Endothelial cell of umbilical vein (primary cell): ENCODE measurements around the gene MBD5. TPM values are rescaled to one million over a fixed set of nuclear protein-coding genes. Genes with fewer than 3 reads are reported as not detected.

Experiments
- BruUV-seq: library from RNA; stranded (reverse); fragments of 400-500 nt; replicated peaks from 2 replicates; lab custom pipeline; 2021; lab: Mats Ljungman, UMichigan
- CTCF ChIA-PET: fragments of 300-600, 350-600 bp; sonication (Branson Sonifier 250); formaldehyde crosslinking; loops from one replicate; lab custom pipeline; 2021; ENCODE audit warnings: antibody characterized with exemption, inconsistent platforms; lab: Charles Lee
- POLR2A ChIA-PET: fragments of 300-600, 350-600 bp; sonication (Branson Sonifier 250); formaldehyde crosslinking; loops from one replicate; lab custom pipeline; 2021; ENCODE audit warnings: antibody characterized with exemption, inconsistent platforms; lab: Charles Lee
- DNase-seq: peaks from one replicate; pipeline ENCODE4 v3.0.0-alpha.2; 2011; ENCODE audit warnings: low read depth, low spot score
- FAIRE-seq: peaks from 2 replicates; lab custom pipeline; 2011; peaks lifted over from hg19 to GRCh38; lab: Jason Lieb, UNC
- H2AFZ ChIP-seq: 2 replicates; pipeline ENCODE4 v1.6.0; 2012; ENCODE audit warnings: low read depth, low read length, control low read depth, inconsistent platforms
- H3K27ac ChIP-seq: 2 replicates; pipeline ENCODE4 v1.5.1; 2011; ENCODE audit warnings: low read depth, mild to moderate bottlenecking, control low read depth, low read length, moderate library complexity; ENCODE audit not compliant: insufficient read depth
- H3K27me3 ChIP-seq, 2 experiments: 2 replicates each; pipeline versions ENCODE4 v1.6.0 to v1.6.1; 2011; ENCODE audit warnings: low read length in 2 of 2, mixed read lengths in 1 of 2; ENCODE audit not compliant: control insufficient read depth in 2 of 2, insufficient read depth in 2 of 2
- H3K36me3 ChIP-seq, 2 experiments: 2 replicates in 1 of 2; 3 replicates in 1 of 2; pipeline ENCODE4 v1.5.1; 2011; ENCODE audit warnings: low read length in 2 of 2, mild to moderate bottlenecking in 1 of 2, moderate library complexity in 1 of 2; ENCODE audit not compliant: control insufficient read depth in 2 of 2, insufficient read depth in 2 of 2; ENCODE audit errors: extremely low read depth in 1 of 2
- H3K4me1 ChIP-seq: 3 replicates; pipeline ENCODE4 v1.5.1; 2011; ENCODE audit warnings: mild to moderate bottlenecking, low read length; ENCODE audit not compliant: control insufficient read depth, insufficient read depth; ENCODE audit errors: extremely low read depth
- H3K4me2 ChIP-seq: 2 replicates; pipeline ENCODE4 v1.6.1; 2011; ENCODE audit warnings: low read length, control low read depth, mixed read lengths; ENCODE audit not compliant: insufficient read depth
- H3K4me3 ChIP-seq, 3 experiments: fragments of 200-600 bp in 1 of 3; sonication (generic), shearing (Covaris generic) in 1 of 3; replicated peaks in 1 of 3; 2 replicates each; pipeline ENCODE4 v1.5.1; 2011 to 2016; ENCODE audit warnings: control low read depth in 3 of 3, low read length in 3 of 3, mild to moderate bottlenecking in 2 of 3, inconsistent platforms in 1 of 3, low read depth in 1 of 3, moderate library complexity in 1 of 3; ENCODE audit not compliant: insufficient read depth in 1 of 3
- H3K79me2 ChIP-seq: 2 replicates; pipeline ENCODE4 v1.6.0; 2012; ENCODE audit warnings: low read length, inconsistent platforms; ENCODE audit not compliant: control insufficient read depth, insufficient read depth
- H3K9ac ChIP-seq: replicated peaks from 2 replicates; pipeline ENCODE3; 2011; ENCODE audit warnings: low read length, control low read depth; ENCODE audit not compliant: insufficient read depth; ENCODE audit errors: extremely low read depth
- H3K9me1 ChIP-seq: replicated peaks from 3 replicates; pipeline ENCODE4 v1.6.0; 2011; ENCODE audit warnings: mild to moderate bottlenecking, low read length; ENCODE audit not compliant: control insufficient read depth, insufficient read depth; ENCODE audit errors: extremely low read depth
- H3K9me3 ChIP-seq: replicated peaks from 2 replicates; pipeline ENCODE4 v1.5.1; 2012; ENCODE audit warnings: low read length, inconsistent platforms; ENCODE audit not compliant: control insufficient read depth, insufficient read depth
- H4K20me1 ChIP-seq: replicated peaks from 2 replicates; pipeline ENCODE3; 2011; ENCODE audit warnings: mild to moderate bottlenecking, low read length; ENCODE audit not compliant: control insufficient read depth, insufficient read depth; ENCODE audit errors: extremely low read depth
- CTCF ChIP-seq, 2 donors: IDR thresholded peaks; 1 replicate in 1 of 2; 2 replicates in 1 of 2; pipeline ENCODE4 v1.5.1; 2011; ENCODE audit warnings: low read length in 2 of 2, mild to moderate bottlenecking in 2 of 2, moderate library complexity in 2 of 2, control low read depth in 1 of 2, inconsistent platforms in 1 of 2, low read depth in 1 of 2; ENCODE audit not compliant: insufficient read depth in 1 of 2; ENCODE audit errors: extremely low read depth in 1 of 2
- EZH2 ChIP-seq: IDR thresholded peaks from 2 replicates; pipeline ENCODE4 v1.6.1; 2012; ENCODE audit warnings: borderline replicate concordance, low read depth, mild to moderate bottlenecking, moderate library complexity, low read length, inconsistent platforms; ENCODE audit not compliant: severe bottlenecking
- FOS ChIP-seq: IDR thresholded peaks from 2 replicates; pipeline ENCODE4 v1.6.1; 2011; ENCODE audit warnings: mild to moderate bottlenecking, low read length, moderate library complexity, borderline replicate concordance; ENCODE audit not compliant: insufficient read depth
- GATA2 ChIP-seq: IDR thresholded peaks from 2 replicates; pipeline ENCODE4 v1.7.0; 2011; ENCODE audit warnings: low read depth, mild to moderate bottlenecking, moderate library complexity, mixed read lengths, low read length; ENCODE audit not compliant: insufficient read length, insufficient read depth
- MAX ChIP-seq: IDR thresholded peaks from 2 replicates; pipeline ENCODE4 v1.6.1; 2011; ENCODE audit not compliant: insufficient read depth, insufficient read length
- MYC ChIP-seq: IDR thresholded peaks from one replicate; pipeline ENCODE4 v1.6.1; 2011; ENCODE audit warnings: mild to moderate bottlenecking, low read depth, low read length
- POLR2A ChIP-seq: IDR thresholded peaks from 2 replicates; pipeline ENCODE4 v1.6.1; 2012; ENCODE audit warnings: low read depth, mild to moderate bottlenecking, control low read depth, low read length
- POLR2AphosphoS5 ChIP-seq: IDR thresholded peaks from 2 replicates; pipeline ENCODE4 v1.6.1; 2012; ENCODE audit warnings: low read depth, mild to moderate bottlenecking, control low read depth, low read length, moderate library complexity; ENCODE audit not compliant: insufficient read depth
- dilution Hi-C: fragments of 300-500 bp; cut with MboI; formaldehyde crosslinking; loops from one replicate; pipeline ENCODE4 v1.15.0; 2019; ENCODE audit warnings: low sequenced_read_pairs; ENCODE audit not compliant: extremely low pct_ligation_motif_present
- intact Hi-C: fragments of 100-400 bp; cut with micrococcal nuclease; formaldehyde crosslinking; loops from one replicate; pipeline ENCODE4 v1.10.0; 2022
- polyA plus RNA-seq, 4 experiments: library from polyadenylated mRNA; depleted of rRNA in 3 of 4; stranded (reverse) in 3 of 4; unstranded in 1 of 4; fragments of >200 nt; gene quantifications; 2 replicates each; pipeline versions ENCODE4 v1.2.1 to v1.2.3, GENCODE V29; 2011 to 2012; ENCODE audit warnings: missing spikeins in 1 of 4
- total RNA-seq: library from RNA; stranded (reverse); gene quantifications from 2 replicates; pipeline ENCODE4 v1.2.3, GENCODE V29; 2021

The MBD5 gene
- total and polyA plus RNA-seq, 2 donors (not counting 3 experiments of a cell fraction or from before 2014, with no cell fraction given) = 11.3 to 37.0 TPM

GRCh38 chr2:148416248-148416647 lies 395.4 kb downstream of the MBD5 start:
- no peaks in the 10 kb centered on the region for H3K4me1 ChIP-seq
- H2AFZ ChIP-seq = no peak overlapping the region
- DNase-seq (no peak), FAIRE-seq (no peak)
- no peak overlapping the region for H3K27ac ChIP-seq
- no peaks in the 10 kb centered on the region for H3K36me3 ChIP-seq
- H3K9ac ChIP-seq = no peak overlapping the region
- intact Hi-C loops (no loop called here), dilution Hi-C loops (no loop called here)
- BruUV-seq = no TSS peak
- H3K9me3 ChIP-seq = no peaks in the 10 kb centered on the region
- H4K20me1 ChIP-seq = no peaks in the 10 kb centered on the region
- no peaks in the 10 kb centered on the region for H3K9me1 ChIP-seq
- TF ChIP-seq POLR2A (no peak), FOS (no peak), POLR2AphosphoS5 (no peak), MAX (no peak), MYC (no peak), EZH2 (no peak), CTCF (IDR thresholded peaks at IDR 0.05; ENCODE audit: extremely low read depth in 1 of 2, insufficient read depth in 1 of 2, low read depth in 1 of 2, low read length in 2 of 2) (no peak), GATA2 (no peak)
- H3K79me2 ChIP-seq = no peaks in the 10 kb centered on the region
- H3K4me2 ChIP-seq = no peak overlapping the region
- H3K4me3 ChIP-seq = no peak overlapping the region
- POLR2A ChIA-PET = no interaction called here
- CTCF ChIA-PET = interaction anchor here (1.5 kb wide), 1 partner anchor 20 kb away, joined by 3 read pairs; no protein-coding TSS in a partner anchor
- H3K27me3 ChIP-seq = no peaks in the 10 kb centered on the region
